ENCODE results near the gene MMD.
"Not testable (repeated sequence)": the region's sequence is repeated elsewhere in the genome, so short reads cannot be mapped to it uniquely, and the experiment has no call there.

The MMD gene

GRCh38 chr17:55442953-55443683 lies 21.5 kb upstream of the MMD start:
- DNase-seq: no peak

GRCh38 chr17:55442462-55442861 lies 20.8 kb upstream of the MMD start:
- DNase-seq: no peak

DNA sequence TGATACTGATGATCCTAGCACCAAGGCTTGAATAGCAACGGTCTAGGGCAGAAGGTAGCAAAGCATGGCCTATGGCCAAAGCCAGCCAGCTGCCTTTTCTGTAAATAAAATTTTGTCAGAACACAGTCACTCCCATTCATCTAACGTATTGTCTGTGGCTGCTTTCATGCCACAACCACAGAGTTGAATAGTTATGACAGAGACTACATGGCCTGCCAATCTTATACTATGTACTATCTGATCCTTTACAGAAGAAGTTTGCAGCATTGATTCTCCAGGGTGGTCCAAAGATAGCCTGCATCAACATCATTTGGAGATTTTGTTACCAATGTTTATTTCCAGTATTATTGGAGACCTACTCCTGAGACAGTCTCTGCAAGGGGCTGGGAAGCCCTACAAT lies 19.9 kb upstream of the MMD start:
- no peak for DNase-seq

DNA sequence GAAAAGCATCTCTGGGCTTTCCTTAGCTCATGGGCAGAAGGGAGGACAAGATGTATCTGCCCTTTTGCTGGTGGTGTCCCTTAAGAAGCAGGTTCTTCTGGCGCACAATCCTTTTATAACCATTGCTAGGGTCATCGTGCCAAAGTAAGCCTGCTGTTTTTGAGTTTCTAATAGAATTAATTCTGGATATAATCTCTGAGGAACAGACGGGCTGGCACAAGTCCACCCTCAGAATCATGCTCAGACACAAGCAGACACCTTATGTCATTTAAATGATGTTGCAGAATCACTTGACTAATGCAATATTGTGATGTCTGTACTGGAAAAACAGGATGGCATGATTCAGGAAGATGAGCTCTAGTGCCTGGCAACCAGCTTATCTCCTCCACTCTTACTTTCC lies 18.8 kb upstream of the MMD start:
- no peak for DNase-seq

GRCh38 chr17:55437159-55437605 lies 15.5 kb upstream of the MMD start:
- DNase-seq: no peak

- no peak for DNase-seq
Measured at GRCh38 chr17:55436224-55437158, 14.9 kb upstream of the MMD start.

DNA sequence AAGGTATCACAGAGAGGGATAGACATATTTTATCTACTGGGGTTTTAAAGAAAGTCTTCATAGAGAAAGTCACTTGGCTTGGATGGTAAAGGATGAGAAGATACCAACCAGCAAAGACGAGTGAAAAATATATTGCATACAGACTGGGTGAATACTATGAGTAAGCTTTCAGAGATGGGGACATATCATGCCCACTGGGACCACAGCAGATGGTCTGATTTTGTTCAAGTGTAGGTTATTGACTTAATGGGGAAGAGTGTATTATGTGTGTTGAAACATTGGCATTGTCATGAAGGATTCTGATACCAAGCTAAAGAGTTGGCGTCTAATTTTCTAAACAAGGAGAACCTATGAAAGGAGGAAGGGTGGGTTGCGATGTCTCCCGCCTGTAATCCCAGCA lies 13.8 kb upstream of the MMD start:
- no peak for DNase-seq

- no peak for DNase-seq
Measured at GRCh38 chr17:55434721-55435120, 13.1 kb upstream of the MMD start.

DNA sequence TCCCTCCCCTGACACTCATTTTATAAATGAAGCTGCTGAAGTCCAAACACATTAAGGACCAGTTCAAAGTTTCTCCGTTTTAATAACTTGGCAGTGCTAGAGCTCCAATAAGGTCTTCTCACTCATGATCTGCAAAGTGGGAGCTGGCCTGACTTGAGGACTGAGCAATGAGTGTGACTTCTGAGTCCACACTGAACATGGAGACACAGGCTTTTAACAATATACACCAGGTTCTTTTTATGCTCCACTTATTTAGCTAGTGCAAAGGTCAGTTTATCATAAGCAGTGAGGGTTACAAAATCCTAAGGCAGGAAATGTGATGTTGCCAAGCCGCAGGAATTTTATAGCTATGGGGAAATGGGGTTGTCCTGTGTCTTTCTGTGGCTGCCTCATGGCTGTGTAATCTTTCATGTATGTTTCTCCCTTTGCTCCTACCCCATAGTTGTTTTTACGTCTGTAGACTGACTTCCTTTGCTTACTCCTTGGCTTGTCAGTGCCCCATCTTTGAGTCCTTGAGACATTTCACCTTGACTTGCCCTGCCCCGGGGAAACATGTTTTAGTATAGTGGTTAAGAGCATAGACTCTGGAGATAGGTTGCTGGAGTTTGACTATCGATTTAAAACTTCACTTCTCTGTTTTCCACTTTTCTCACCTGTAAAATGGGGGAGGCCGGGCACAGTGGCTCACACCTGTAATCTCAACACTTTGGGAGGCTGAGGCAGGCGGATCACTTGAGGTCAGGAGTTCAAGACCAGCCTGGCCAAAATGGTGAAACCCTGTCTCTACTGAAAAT lies 12.2 kb upstream of the MMD start:
- no peak for DNase-seq

DNA sequence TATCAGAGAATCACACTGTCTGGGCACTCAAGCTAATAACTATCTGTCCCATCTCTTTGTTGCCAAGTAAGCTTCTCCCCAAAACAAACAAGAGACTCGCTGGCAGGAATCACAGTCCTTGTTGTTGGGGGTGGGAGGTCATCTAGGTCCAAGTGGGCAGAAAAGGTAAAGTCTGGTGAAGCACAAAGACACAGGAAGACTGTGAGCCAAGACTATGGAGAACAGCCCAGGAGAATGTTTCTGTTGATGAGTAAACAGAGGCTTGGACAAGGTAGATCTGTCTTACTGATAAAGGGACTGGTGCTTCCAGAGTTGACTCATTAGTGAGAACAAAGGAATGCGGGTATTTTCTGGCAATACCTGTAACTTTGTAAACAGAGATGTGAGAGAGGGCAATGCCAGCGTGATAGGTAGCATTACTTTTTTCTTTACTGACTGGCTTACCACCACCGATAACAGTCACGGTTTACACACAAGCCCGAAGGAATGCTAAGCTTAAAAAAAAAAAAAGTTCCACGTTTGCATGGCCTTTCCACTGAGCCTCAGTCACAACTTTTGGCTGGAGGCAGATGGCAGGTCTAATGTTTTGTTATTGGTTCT lies 11.5 kb upstream of the MMD start:
- DNase-seq: no peak

DNA sequence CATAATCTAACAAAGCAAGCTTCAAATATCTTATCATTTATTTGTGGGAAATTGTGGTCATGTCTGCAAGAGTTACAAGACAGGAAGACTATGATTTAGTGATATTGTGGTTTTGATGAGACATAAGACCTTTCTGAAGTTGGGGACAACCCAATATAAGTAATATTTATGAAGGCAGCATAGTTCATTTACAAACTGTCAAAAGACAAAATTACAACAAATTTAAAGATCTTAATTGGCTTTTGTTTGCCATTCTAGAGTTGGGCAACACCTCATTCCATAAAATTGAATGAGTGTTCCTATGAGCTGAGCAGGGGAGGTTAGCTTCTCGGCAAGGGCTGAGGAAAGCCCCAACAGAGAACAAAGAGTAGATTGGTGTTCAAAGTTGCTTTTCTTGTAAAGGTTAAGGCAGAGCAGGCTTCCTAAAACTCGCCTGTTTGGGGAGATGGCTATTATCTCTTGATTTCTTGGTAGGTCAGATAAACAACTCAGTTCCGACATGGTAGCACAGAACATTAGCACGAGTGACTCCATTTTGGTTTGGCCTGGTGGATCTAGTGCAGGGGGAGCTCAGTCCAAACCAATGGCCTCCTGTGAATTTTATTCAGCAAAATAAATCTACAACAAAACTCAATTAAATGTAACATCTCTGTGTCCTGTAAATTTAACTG lies 10.9 kb upstream of the MMD start:
- no peak for DNase-seq

GRCh38 chr17:55431914-55432313 lies 10.3 kb upstream of the MMD start:
- not testable (repeated sequence) for DNase-seq

- no peak for DNase-seq
Measured at GRCh38 chr17:55430541-55431288, 9.1 kb upstream of the MMD start.

DNA sequence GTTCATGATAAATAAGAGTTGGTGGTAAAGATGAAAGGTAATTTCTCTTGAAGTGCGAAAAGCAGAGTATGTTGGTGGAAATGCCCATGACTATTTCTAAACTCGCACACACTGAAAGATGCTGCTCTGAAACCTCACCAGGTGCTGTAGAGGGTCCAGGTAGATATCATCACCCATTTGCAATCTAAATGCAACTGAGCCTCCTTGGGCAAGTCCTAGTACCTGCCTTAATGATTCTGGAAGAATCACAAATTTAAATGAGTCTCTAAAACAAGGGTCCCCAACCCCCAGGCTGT lies 5.9 kb upstream of the MMD start:
- no peak for DNase-seq

DNA sequence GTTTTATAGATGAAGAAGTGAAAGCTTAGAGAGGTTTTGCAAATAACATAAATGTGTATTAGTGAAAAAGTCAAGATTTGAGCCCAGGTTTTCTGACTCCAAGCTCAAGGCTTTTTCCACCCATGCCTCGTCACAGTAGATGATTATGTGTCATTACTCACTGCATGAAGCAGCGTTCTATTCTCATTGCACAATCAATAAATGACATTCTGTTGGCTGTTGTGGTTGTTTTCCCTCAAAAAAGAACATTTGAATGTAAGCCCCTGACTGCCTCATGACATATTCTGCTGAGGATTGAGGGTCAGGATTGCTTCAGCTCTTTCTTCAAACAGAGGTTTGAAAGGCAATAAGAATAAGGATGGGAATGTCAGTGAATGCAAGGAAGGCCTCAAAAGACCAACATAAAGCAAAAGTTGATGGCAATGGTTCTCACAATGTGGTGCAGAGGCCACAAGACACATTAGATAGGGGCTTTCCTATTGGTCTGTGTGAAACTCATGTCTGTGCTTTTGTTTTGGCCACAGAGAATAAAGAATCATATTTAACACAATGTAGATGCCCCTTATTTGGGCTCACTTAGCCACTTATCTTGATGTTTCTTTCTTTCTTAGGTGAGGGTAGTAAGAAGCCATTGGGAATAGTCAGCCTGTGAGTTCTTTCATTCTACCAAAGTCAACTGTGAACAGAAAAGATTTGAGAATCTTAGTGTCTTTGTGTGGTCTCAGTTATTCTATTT lies 5.4 kb upstream of the MMD start:
- no peak for DNase-seq

DNA sequence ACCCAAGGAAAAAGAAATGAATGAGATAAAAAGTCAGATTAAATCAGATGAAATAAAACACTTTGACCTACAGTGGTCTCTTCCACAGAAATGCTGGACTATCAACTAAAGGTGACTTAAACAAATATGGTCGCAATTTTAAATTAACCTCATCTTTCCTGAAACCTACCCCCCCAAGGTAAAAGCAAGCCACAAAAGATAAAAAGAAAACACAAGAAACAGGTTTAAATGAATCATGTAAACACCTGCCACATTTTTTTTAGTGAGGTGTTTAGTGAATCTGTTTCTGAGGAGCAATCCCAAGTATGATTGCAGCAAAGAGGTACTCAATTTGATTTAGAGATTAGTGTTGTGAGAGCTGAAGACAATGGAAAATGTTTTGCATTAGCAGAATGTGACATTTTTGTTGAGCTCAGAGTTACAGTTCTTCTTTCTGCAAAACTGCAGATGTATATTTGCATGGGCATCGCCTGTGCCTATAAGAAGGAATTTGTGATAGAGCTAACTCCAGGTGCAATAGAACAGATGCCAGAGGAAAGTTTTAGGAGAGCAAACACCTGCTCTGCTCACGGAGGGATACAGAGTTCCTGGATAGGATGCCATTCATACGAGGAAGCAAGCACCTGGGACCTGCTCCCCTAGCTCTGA lies 3.4 kb upstream of the MMD start:
- DNase-seq: no peak

- DNase-seq: no peak
Measured at GRCh38 chr17:55423535-55423934, 1.9 kb upstream of the MMD start.

DNA sequence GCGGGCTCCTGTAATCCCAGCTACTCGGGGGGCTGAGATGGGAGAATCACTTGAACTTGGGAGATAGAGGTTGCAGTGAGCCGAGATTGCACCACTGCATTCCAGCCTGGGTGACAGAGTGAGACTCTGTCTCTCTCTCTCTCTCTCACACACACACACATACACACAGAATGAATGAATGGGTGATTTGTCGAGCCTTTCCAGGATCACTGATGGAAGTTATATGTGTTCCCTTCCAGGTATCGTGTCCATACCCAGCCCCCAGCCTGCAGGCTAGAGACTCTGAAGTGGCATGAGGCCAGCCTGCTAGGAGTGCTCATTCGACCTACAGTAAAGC lies 1.2 kb upstream of the MMD start:
- DNase-seq: not testable (repeated sequence)

- peak; percentile 43 for DNase-seq
Measured at GRCh38 chr17:55420776-55421178, 858 bp downstream of the MMD start.

DNA sequence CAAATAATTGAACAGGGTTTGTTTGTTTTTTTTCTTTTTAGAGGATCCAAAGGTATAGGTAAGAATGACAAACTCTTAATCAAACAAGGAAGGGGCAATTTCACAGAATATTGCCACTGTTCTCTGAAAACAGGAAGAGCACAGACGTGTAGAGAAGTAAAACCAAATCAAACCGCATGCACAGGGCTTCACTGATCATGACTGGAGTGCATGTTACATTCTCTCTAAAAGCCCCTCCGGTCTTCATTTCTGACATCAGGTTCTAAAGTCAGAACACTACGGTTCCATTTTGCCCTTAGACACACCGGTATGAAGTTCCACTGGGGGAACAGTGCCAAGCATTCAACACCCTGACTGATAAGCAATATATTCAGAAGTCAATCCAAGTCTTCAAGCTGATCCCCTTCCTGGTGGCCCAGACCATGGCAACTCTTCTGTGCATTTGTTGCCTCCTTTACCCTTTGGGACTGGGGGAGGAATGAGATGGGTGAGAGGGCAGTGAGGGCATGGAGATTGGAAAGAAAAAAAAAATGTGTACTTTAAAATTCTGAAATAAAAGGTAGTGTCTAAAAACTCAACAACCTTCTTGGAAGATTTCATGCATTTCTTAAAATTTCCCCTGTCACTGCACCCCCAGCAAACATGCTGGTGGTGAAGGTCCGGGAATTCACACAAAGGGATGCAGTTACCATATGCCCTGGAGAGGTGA lies 1.4 kb downstream of the MMD start:
- peak; percentile 58 for DNase-seq

Measured in CD4-positive, alpha-beta T cell treated with Interleukin-12 subunit alpha and Interleukin-12 subunit beta, for 1 hour (primary cell).